ENCODE results near the gene ROPN1B.

Gene ROPN1B

DNA sequence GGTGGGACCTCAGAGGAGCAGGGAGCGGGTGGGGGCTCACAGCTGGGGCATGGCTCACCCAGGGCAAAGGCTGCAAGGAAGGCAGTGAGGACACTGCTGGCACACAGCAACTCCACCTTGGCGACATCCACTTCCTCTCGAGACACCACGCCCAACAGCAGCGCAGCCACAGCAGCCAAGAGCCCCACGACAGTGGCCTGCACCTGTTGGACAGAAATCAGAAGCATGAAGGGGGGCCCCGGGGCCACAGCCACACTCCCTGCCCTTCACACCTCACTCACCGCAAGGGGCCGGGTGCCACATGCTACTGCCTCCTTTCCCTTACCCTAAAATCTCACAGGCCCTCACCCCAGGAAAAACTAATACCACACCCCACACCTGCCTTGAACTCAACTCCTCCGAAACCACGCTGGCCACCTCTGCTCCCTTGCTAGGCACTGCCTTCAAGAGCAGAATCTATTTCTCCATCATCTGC is 57.3 kb downstream of the ROPN1B start:
- no peak for DNase-seq (ENCODE audit: low read depth)
- H3K4me3 ChIP-seq (ENCODE audit: low read depth, low read length): no peak overlapping the region
- TF ChIP-seq MYC (IDR thresholded peaks at IDR 0.05; ENCODE audit: low read depth, low read length) (no peak), POLR2A (IDR thresholded peaks at IDR 0.05; ENCODE audit: extremely low read depth, insufficient read length) (no peak), MAX (IDR thresholded peaks at IDR 0.05; ENCODE audit: low read depth, low read length) (no peak), CTCF (IDR thresholded peaks at IDR 0.05; ENCODE audit: low read depth, low read length) (no peak)

GRCh38 chr3:126026761-126027160 is 57.8 kb downstream of the ROPN1B start:
- TF ChIP-seq MAX (IDR thresholded peaks at IDR 0.05; ENCODE audit: low read depth, low read length) (no peak), CTCF (IDR thresholded peaks at IDR 0.05; ENCODE audit: low read depth, low read length) (no peak), POLR2A (IDR thresholded peaks at IDR 0.05; ENCODE audit: extremely low read depth, insufficient read length) (no peak), MYC (IDR thresholded peaks at IDR 0.05; ENCODE audit: low read depth, low read length) (no peak)
- DNase-seq (ENCODE audit: low read depth): no peak
- H3K4me3 ChIP-seq (ENCODE audit: low read depth, low read length): no peak overlapping the region

- no peak for TF ChIP-seq MAX (IDR thresholded peaks at IDR 0.05; ENCODE audit: low read depth, low read length)
- TF ChIP-seq POLR2A (IDR thresholded peaks at IDR 0.05; ENCODE audit: extremely low read depth, insufficient read length): no peak
- no peak for TF ChIP-seq MYC (IDR thresholded peaks at IDR 0.05; ENCODE audit: low read depth, low read length)
- no peak for TF ChIP-seq CTCF (IDR thresholded peaks at IDR 0.05; ENCODE audit: low read depth, low read length)
- H3K4me3 ChIP-seq (ENCODE audit: low read depth, low read length): no peak overlapping the region
- DNase-seq (ENCODE audit: low read depth): no peak
Measured at GRCh38 chr3:126028096-126028495, 59.1 kb downstream of the ROPN1B start.

DNA sequence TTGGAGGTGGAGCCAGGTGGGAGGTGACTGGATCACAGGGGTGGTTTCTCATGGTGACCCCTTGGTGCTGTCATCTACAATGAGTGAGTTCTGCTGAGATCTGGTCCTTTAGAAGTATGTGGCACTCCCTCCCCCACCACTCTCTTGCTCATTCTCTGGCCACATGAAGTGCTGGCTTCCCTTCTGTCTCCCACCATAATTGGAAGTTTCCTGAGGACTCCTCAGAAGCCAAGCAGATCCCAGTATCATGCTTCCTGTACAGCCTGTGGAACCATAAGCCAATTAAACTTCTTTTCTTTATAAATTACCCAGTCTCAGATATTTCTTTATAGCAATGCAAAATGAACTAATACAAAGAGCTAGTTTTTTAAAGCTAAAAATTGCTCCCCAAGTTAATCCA is 60.3 kb downstream of the ROPN1B start:
- no peak overlapping the region for H3K4me3 ChIP-seq (ENCODE audit: low read depth, low read length)

DNA sequence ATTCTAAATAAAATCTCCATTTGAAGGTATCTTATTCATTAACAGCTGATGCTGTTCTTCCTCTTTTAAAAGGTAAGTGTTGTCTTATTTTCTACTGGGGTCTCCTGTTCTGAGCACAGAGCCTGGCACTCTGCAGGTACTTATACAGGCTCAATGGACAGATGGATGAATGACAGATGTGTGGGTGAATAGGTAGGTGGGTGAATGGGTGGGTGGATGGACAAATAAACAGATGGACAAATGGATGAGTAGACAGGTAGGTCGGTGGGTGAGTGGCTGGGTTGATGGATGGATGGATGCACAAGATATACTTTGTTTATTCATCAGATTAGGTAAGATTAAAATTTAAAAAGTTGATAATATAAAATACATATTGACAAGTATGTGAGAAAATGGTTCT is 61.5 kb downstream of the ROPN1B start:
- no peak overlapping the region for H3K4me3 ChIP-seq (ENCODE audit: low read depth, low read length)
- DNase-seq (ENCODE audit: low read depth): no peak
- no peak for TF ChIP-seq MAX (IDR thresholded peaks at IDR 0.05; ENCODE audit: low read depth, low read length)
- TF ChIP-seq POLR2A (IDR thresholded peaks at IDR 0.05; ENCODE audit: extremely low read depth, insufficient read length): no peak
- TF ChIP-seq MYC (IDR thresholded peaks at IDR 0.05; ENCODE audit: low read depth, low read length): no peak
- TF ChIP-seq CTCF (IDR thresholded peaks at IDR 0.05; ENCODE audit: low read depth, low read length): no peak

More for the DNA sequence above, 60.3 kb downstream of the ROPN1B start:
- TF ChIP-seq MYC (IDR thresholded peaks at IDR 0.05; ENCODE audit: low read depth, low read length) (no peak), CTCF (IDR thresholded peaks at IDR 0.05; ENCODE audit: low read depth, low read length) (no peak), MAX (IDR thresholded peaks at IDR 0.05; ENCODE audit: low read depth, low read length) (no peak), POLR2A (IDR thresholded peaks at IDR 0.05; ENCODE audit: extremely low read depth, insufficient read length) (no peak)
- no peak for DNase-seq (ENCODE audit: low read depth)
